T-helper 1 cell treated with Interleukin-12 subunit alpha and Interleukin-12 subunit beta and Interleukin-4 antibody, amounts not matched to agents 30 ng/mL and 1 ng/mL, for 36 hours (primary cell): ENCODE data around the gene KDM8. TPM values are rescaled to one million over a fixed set of nuclear protein-coding genes. Genes with fewer than 3 reads are reported as not detected.

Experiments used
- intact Hi-C: fragments of 100-400 bp; cut with micrococcal nuclease; formaldehyde crosslinking; loops from one replicate; pipeline ENCODE4 v1.15.1; 2024
- total RNA-seq: library from RNA; stranded (reverse); gene quantifications from 2 replicates; pipeline ENCODE4 v1.2.3, GENCODE V29; 2022

The KDM8 gene
- total RNA-seq, 1 donor from 2014 or later: 18.9 TPM

GRCh38 chr16:27228621-27229501 is 25.5 kb downstream of the KDM8 start:
- intact Hi-C loops: no loop called here

- intact Hi-C loops: no loop called here
Observed at GRCh38 chr16:27229891-27230470, 26.7 kb downstream of the KDM8 start.

- intact Hi-C loops: no loop called here
Observed at GRCh38 chr16:27230562-27231001, 27.3 kb downstream of the KDM8 start.

GRCh38 chr16:27231692-27232060 is 28.4 kb downstream of the KDM8 start:
- intact Hi-C loops: no loop called here

GRCh38 chr16:27232061-27232900 is 29.0 kb downstream of the KDM8 start:
- intact Hi-C loops: no loop called here

- intact Hi-C loops: no loop called here
Observed at GRCh38 chr16:27232901-27233625, 29.7 kb downstream of the KDM8 start.

- intact Hi-C loops: loop anchor here (2.0 kb wide), 1 partner anchor 85 kb away; no protein-coding TSS in a partner anchor
Observed at GRCh38 chr16:27233731-27234130, 30.4 kb downstream of the KDM8 start.

- intact Hi-C loops: loop anchor here (2.0 kb wide), 1 partner anchor 85 kb away; no protein-coding TSS in a partner anchor
Observed at GRCh38 chr16:27234171-27234570, 30.8 kb downstream of the KDM8 start.

- intact Hi-C loops: loop anchor here (1.0 to 2.0 kb wide), 14 partner anchors 20 to 1396 kb away; partner anchors contain the start of genes IL21R, KDM8 and NSMCE1
Observed at GRCh38 chr16:27234603-27235002, 31.3 kb downstream of the KDM8 start.

GRCh38 chr16:27235055-27235937 is 32.0 kb downstream of the KDM8 start:
- intact Hi-C loops: loop anchor here (1.0 to 2.0 kb wide), 14 partner anchors 19 to 1397 kb away; partner anchors contain the start of genes IL21R, KDM8 and NSMCE1

GRCh38 chr16:27235938-27236245 is 32.6 kb downstream of the KDM8 start:
- intact Hi-C loops: loop anchor here (1.0 to 2.0 kb wide), 14 partner anchors 18 to 1398 kb away; partner anchors contain the start of genes IL21R, KDM8 and NSMCE1

GRCh38 chr16:27236635-27237218 is 33.4 kb downstream of the KDM8 start:
- intact Hi-C loops: loop anchor here (1.0 kb wide), 1 partner anchor 10 kb away; no protein-coding TSS in a partner anchor

- intact Hi-C loops: loop anchor here (1.0 kb wide), 1 partner anchor 9 kb away; no protein-coding TSS in a partner anchor
Observed at GRCh38 chr16:27237219-27238015, 34.1 kb downstream of the KDM8 start.

GRCh38 chr16:27238016-27238587 is 34.8 kb downstream of the KDM8 start:
- intact Hi-C loops: no loop called here

- intact Hi-C loops: no loop called here
Observed at GRCh38 chr16:27238591-27238990, 35.3 kb downstream of the KDM8 start.

- intact Hi-C loops: no loop called here
Observed at GRCh38 chr16:27239026-27239425, 35.7 kb downstream of the KDM8 start.

GRCh38 chr16:27239906-27240655 is 36.8 kb downstream of the KDM8 start:
- intact Hi-C loops: no loop called here
